Mesendoderm (in vitro differentiated cells): Measurements from ENCODE around the gene APPL2.

ENCODE experiments used
- DNase-seq: peaks from one replicate; pipeline ENCODE4 v3.0.0; 2013
- H2AK5ac ChIP-seq: 2 replicates; pipeline ENCODE4 v1.6.1; 2013; ENCODE audit warnings: low read length, inconsistent platforms
- H2BK120ac ChIP-seq: 2 replicates; pipeline ENCODE4 v1.6.1; 2013; ENCODE audit warnings: low read depth, mild to moderate bottlenecking, low read length, moderate library complexity, mixed read lengths
- H2BK15ac ChIP-seq: replicated peaks from 2 replicates; pipeline ENCODE4 v1.6.1; 2013; ENCODE audit warnings: low read depth, mild to moderate bottlenecking, moderate library complexity
- H2BK5ac ChIP-seq: 2 replicates; pipeline ENCODE4 v1.6.1; 2013; ENCODE audit warnings: low read length, inconsistent platforms
- H3K18ac ChIP-seq: 2 replicates; pipeline ENCODE4 v1.6.1; 2013; ENCODE audit warnings: mild to moderate bottlenecking, low read length, mixed read lengths
- H3K23ac ChIP-seq: one replicate; pipeline ENCODE4 v1.6.1; 2013; ENCODE audit warnings: low read length
- H3K27ac ChIP-seq: 2 replicates; pipeline ENCODE4 v1.5.1; 2013; ENCODE audit warnings: low read depth, mild to moderate bottlenecking, inconsistent platforms, low read length, moderate library complexity
- H3K27me3 ChIP-seq: 2 replicates; pipeline ENCODE4 v1.6.1; 2013; ENCODE audit warnings: low read length, control low read depth, mild to moderate bottlenecking, inconsistent platforms; ENCODE audit not compliant: insufficient read depth, poor library complexity
- H3K36me3 ChIP-seq: 2 replicates; pipeline ENCODE4 v1.6.1; 2013; ENCODE audit warnings: low read length, inconsistent platforms; ENCODE audit not compliant: control insufficient read depth, insufficient read depth
- H3K4ac ChIP-seq: one replicate; pipeline ENCODE4 v1.6.1; 2013; ENCODE audit warnings: low read depth, mild to moderate bottlenecking, low read length, moderate library complexity
- H3K4me1 ChIP-seq: 2 replicates; pipeline ENCODE4 v1.6.1; 2013; ENCODE audit warnings: low read depth, low read length, inconsistent platforms; ENCODE audit not compliant: control insufficient read depth
- H3K4me2 ChIP-seq: 2 replicates; pipeline ENCODE4 v1.6.1; 2013; ENCODE audit warnings: low read length
- H3K4me3 ChIP-seq: 2 replicates; pipeline ENCODE4 v1.5.1; 2013; ENCODE audit warnings: mild to moderate bottlenecking, low read length
- H3K56ac ChIP-seq: one replicate; pipeline ENCODE4 v1.6.1; 2013; ENCODE audit warnings: low read length
- H3K79me1 ChIP-seq: 2 replicates; pipeline ENCODE4 v1.6.1; 2013; ENCODE audit warnings: low read length, inconsistent platforms
- H3K79me2 ChIP-seq: 2 replicates; pipeline ENCODE4 v1.6.1; 2013; ENCODE audit warnings: mild to moderate bottlenecking, low read length; ENCODE audit not compliant: control insufficient read depth, insufficient read depth
- H3K9ac ChIP-seq: 2 replicates; pipeline ENCODE4 v1.6.1; 2013; ENCODE audit warnings: low read length, inconsistent platforms
- H4K5ac ChIP-seq: one replicate; pipeline ENCODE4 v1.6.1; 2013; ENCODE audit warnings: low read length
- H4K8ac ChIP-seq: one replicate; pipeline ENCODE4 v1.6.1; 2013; ENCODE audit warnings: low read depth, mild to moderate bottlenecking, control low read depth, low read length, moderate library complexity
- WGBS: extraction: QIAGEN DNeasy Blood & Tissue Kit; methylation state at CpG from one replicate; pipeline ENCODE4 v1.1.7; 2013; ENCODE audit warnings: low lambda C conversion rate, missing lambda C conversion rate; ENCODE audit not compliant: insufficient coverage; ENCODE audit errors: extremely low coverage; 5-methylcytosine and 5-hydroxymethylcytosine counted together

The APPL2 gene

GRCh38 chr12:105170139-105170538 is 65.8 kb downstream of the APPL2 start:
- H3K4ac ChIP-seq: no peak overlapping the region
- no peak overlapping the region for H3K27ac ChIP-seq
- no CpG with 5 or more reads among the region's 3 CpGs for WGBS
- H3K56ac ChIP-seq: no peak overlapping the region
- no peaks in the 10 kb centered on the region for H3K79me2 ChIP-seq
- H3K4me2 ChIP-seq: no peak overlapping the region
- H2AK5ac ChIP-seq: no peak overlapping the region
- no peak overlapping the region for H3K23ac ChIP-seq
- H4K8ac ChIP-seq: no peak overlapping the region
- H3K4me1 ChIP-seq: no peaks in the 10 kb centered on the region
- H2BK15ac ChIP-seq: no peak overlapping the region
- no peak overlapping the region for H3K4me3 ChIP-seq
- H3K36me3 ChIP-seq: no peaks in the 10 kb centered on the region
- no peak for DNase-seq
- no peaks in the 10 kb centered on the region for H3K79me1 ChIP-seq
- H3K9ac ChIP-seq: no peak overlapping the region
- no peak overlapping the region for H2BK5ac ChIP-seq
- no peak overlapping the region for H4K5ac ChIP-seq
- H3K18ac ChIP-seq: no peak overlapping the region
- H3K27me3 ChIP-seq: no peaks in the 10 kb centered on the region
- H2BK120ac ChIP-seq: no peak overlapping the region

- no peaks in the 10 kb centered on the region for H3K79me2 ChIP-seq
- H3K27me3 ChIP-seq: no peaks in the 10 kb centered on the region
- H2BK120ac ChIP-seq: no peak overlapping the region
- no peak overlapping the region for H3K4me2 ChIP-seq
- H2AK5ac ChIP-seq: no peak overlapping the region
- H3K36me3 ChIP-seq: no peaks in the 10 kb centered on the region
- no peak overlapping the region for H4K5ac ChIP-seq
- H3K9ac ChIP-seq: no peak overlapping the region
- H3K23ac ChIP-seq: no peak overlapping the region
- H4K8ac ChIP-seq: no peak overlapping the region
- no peaks in the 10 kb centered on the region for H3K79me1 ChIP-seq
- no peak overlapping the region for H3K27ac ChIP-seq
- no peak overlapping the region for H3K4ac ChIP-seq
- no peak overlapping the region for H2BK15ac ChIP-seq
- no peaks in the 10 kb centered on the region for H3K4me1 ChIP-seq
- no peak overlapping the region for H2BK5ac ChIP-seq
- H3K18ac ChIP-seq: no peak overlapping the region
- H3K56ac ChIP-seq: no peak overlapping the region
- no peak for DNase-seq
- H3K4me3 ChIP-seq: no peak overlapping the region
These were observed 68.0 kb downstream of the APPL2 start for GRCh38 chr12:105168006-105168405.

GRCh38 chr12:105167346-105167745 is 68.6 kb downstream of the APPL2 start:
- Histone ChIP-seq H2BK15ac (no peak overlapping the region), H2BK5ac (no peak overlapping the region), H3K4ac (no peak overlapping the region), H2AK5ac (no peak overlapping the region), H2BK120ac (no peak overlapping the region), H4K5ac (no peak overlapping the region), H3K18ac (no peak overlapping the region), H3K4me1 (no peaks in the 10 kb centered on the region), H3K27ac (no peak overlapping the region), H3K9ac (no peak overlapping the region), H3K36me3 (no peaks in the 10 kb centered on the region), H3K4me3 (no peak overlapping the region), H3K56ac (no peak overlapping the region), H3K23ac (no peak overlapping the region), H3K4me2 (no peak overlapping the region), H3K79me1 (no peaks in the 10 kb centered on the region), H3K27me3 (no peaks in the 10 kb centered on the region), H3K79me2 (no peaks in the 10 kb centered on the region), H4K8ac (no peak overlapping the region)
- DNase-seq: no peak

DNA sequence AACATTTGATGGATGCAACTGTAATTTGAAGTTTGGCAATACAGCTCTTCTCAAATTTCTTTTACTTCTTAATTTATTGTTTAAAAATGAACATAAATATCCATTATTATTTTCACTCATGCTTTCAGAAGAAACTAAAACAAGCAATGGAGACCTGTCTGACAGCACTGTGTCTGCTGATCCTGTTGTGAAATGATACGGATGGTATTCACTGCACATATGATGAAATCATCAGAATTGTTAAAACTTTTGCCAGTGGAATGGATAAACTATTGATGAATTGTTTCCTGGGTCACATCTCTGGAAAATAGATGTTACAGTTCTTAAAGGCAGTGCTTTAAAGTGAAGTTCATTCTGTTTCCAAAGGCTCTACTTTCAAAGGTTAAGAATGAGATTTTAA is 69.2 kb downstream of the APPL2 start:
- Histone ChIP-seq H3K18ac (no peak overlapping the region), H2AK5ac (no peak overlapping the region), H3K4me3 (no peak overlapping the region), H3K36me3 (no peaks in the 10 kb centered on the region), H2BK120ac (no peak overlapping the region), H3K79me2 (no peaks in the 10 kb centered on the region), H3K79me1 (no peaks in the 10 kb centered on the region), H4K8ac (no peak overlapping the region), H2BK15ac (no peak overlapping the region), H4K5ac (no peak overlapping the region), H3K9ac (no peak overlapping the region), H2BK5ac (no peak overlapping the region), H3K27me3 (no peaks in the 10 kb centered on the region), H3K4me2 (no peak overlapping the region), H3K23ac (no peak overlapping the region), H3K56ac (no peak overlapping the region), H3K4me1 (no peaks in the 10 kb centered on the region), H3K4ac (no peak overlapping the region), H3K27ac (no peak overlapping the region)
- WGBS: no CpG with 5 or more reads among the region's 1 CpG
- DNase-seq: no peak

DNA sequence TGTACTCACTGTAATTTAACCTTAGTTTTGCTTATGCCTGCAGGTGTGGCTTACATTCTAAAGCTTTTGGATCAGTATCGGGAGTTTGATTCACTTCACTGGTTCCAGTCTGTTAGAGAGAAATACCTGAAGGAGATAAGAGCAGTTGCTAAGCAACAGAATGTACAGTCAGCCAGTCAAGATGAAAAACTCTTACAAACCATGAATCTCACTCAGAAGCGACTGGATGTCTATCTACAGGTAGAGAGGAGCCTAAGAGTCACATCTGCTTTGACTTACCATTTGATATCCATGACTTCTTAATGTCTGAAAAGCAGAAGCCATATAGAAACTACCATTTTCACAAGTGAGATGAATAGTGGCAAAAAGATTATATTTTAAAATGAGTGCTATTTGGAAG is 71.9 kb downstream of the APPL2 start:
- no peak for DNase-seq
- Histone ChIP-seq H4K5ac (no peak overlapping the region), H2AK5ac (no peak overlapping the region), H2BK120ac (no peak overlapping the region), H2BK15ac (no peak overlapping the region), H3K18ac (no peak overlapping the region), H3K36me3 (no peaks in the 10 kb centered on the region), H3K27me3 (no peaks in the 10 kb centered on the region), H3K27ac (no peak overlapping the region), H3K4me1 (no peaks in the 10 kb centered on the region), H3K9ac (no peak overlapping the region), H3K56ac (no peak overlapping the region), H3K79me2 (no peaks in the 10 kb centered on the region), H3K23ac (no peak overlapping the region), H2BK5ac (no peak overlapping the region), H3K4ac (no peak overlapping the region), H3K4me3 (no peak overlapping the region), H3K4me2 (no peak overlapping the region), H4K8ac (no peak overlapping the region), H3K79me1 (no peaks in the 10 kb centered on the region)
- WGBS: no CpG with 5 or more reads among the region's 2 CpGs

DNA sequence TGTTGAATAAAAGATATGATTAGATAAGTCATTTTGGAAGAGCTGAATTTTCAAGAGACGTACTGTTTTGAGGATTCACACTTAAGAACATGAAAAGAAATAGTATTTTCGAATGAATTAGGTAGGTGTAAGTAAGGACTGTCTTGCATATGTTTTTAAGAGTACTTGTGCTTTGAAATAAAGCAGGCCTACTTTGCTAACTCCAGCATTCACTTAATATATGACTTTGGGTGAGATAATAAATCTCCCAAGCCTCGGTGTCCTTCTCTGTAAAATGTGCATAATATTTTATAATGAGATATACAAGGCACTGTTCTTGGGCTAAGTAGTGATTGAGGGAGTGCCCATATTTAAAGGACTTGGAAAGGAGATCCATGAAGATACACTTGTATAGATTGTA is 73.8 kb downstream of the APPL2 start:
- Histone ChIP-seq H3K4me1 (no peaks in the 10 kb centered on the region), H2BK120ac (no peak overlapping the region), H3K23ac (no peak overlapping the region), H3K9ac (no peak overlapping the region), H3K4me3 (no peak overlapping the region), H2BK15ac (no peak overlapping the region), H3K56ac (no peak overlapping the region), H3K18ac (no peak overlapping the region), H3K27me3 (no peaks in the 10 kb centered on the region), H3K36me3 (no peaks in the 10 kb centered on the region), H3K27ac (no peak overlapping the region), H3K79me1 (no peaks in the 10 kb centered on the region), H3K4ac (no peak overlapping the region), H3K4me2 (no peak overlapping the region), H4K8ac (no peak overlapping the region), H3K79me2 (no peaks in the 10 kb centered on the region), H4K5ac (no peak overlapping the region), H2BK5ac (no peak overlapping the region), H2AK5ac (no peak overlapping the region)
- DNase-seq: no peak
- 100% methylated on average over 2 of the region's 3 CpGs for WGBS
